ENCODE results near the gene CAMTA1. TPM values are rescaled to one million over a fixed set of nuclear protein-coding genes. Genes with fewer than 3 reads are reported as not detected.
A peak's percentile ranks its signal among the peaks of the same experiment; 100 is the strongest.

The CAMTA1 gene
- total RNA-seq, 1 donor from 2014 or later, result 99.0 TPM

DNA sequence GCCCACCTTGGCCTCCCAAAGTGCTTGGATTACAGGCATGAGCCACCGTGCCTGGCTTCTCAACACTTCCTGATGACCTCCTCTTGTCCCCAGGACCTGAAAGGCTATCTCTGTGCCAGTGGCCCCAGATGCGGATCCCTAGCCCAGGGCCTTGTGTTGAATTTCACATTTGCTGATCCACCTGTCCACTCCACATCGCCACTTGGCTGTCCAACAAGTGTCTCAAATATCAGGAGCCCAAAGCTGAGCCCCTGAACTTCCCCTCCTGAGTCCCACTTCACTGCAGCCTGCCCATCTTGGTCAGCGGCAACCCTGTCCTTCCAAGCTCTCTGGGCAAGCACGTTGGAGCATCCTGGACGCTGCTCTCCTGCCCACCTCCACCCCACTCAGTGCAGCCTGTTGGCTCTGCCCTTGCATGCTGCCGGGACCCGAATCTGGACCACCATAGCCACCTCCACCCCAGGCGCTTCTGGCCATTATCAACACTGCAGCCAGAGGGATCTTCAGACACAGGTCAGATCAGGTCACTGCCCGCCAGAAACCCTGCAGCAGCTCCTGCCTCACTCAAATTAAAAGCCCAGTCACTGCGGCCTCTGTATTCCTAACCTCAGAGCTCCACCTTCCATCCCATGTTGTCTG is 633.3 kb downstream of the CAMTA1 start:
- H3K27ac Mint-ChIP-seq, result no peak overlapping the region
- TF ChIP-seq, protein P1, sequence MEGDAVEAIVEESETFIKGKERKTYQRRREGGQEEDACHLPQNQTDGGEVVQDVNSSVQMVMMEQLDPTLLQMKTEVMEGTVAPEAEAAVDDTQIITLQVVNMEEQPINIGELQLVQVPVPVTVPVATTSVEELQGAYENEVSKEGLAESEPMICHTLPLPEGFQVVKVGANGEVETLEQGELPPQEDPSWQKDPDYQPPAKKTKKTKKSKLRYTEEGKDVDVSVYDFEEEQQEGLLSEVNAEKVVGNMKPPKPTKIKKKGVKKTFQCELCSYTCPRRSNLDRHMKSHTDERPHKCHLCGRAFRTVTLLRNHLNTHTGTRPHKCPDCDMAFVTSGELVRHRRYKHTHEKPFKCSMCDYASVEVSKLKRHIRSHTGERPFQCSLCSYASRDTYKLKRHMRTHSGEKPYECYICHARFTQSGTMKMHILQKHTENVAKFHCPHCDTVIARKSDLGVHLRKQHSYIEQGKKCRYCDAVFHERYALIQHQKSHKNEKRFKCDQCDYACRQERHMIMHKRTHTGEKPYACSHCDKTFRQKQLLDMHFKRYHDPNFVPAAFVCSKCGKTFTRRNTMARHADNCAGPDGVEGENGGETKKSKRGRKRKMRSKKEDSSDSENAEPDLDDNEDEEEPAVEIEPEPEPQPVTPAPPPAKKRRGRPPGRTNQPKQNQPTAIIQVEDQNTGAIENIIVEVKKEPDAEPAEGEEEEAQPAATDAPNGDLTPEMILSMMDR (IDR thresholded peaks at IDR 0.05; ENCODE audit: unreplicated experiment), result no peak

DNA sequence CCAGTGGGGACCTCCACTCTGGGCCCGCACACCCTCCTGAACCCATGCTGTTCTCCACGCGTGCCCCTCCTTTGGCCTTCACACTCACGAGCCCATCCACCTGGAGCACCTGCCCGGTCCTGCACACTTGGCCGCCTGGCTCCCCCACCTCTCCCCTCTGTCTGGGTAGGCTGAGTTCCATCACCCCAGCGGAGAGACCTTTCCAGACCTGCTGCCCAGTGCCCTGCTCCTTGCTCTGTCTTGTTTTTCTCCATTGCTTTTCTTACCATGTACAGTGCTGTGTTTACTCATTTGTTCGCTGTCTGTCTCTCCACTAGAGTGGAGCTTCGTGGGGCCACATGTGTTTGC is 634.8 kb downstream of the CAMTA1 start:
- H3K9me3 Mint-ChIP-seq (ENCODE audit: low read depth), result peaks cover 14% of the 10 kb centered on the region
- H3K36me3 Mint-ChIP-seq (ENCODE audit: insufficient read depth), result peaks cover 2% of the 10 kb centered on the region
- H3K4me1 Mint-ChIP-seq (ENCODE audit: low read depth), result no peaks in the 10 kb centered on the region
- H3K4me3 Mint-ChIP-seq (ENCODE audit: low read depth), result no peak overlapping the region
- TF ChIP-seq, protein P1 (IDR thresholded peaks at IDR 0.05; ENCODE audit: unreplicated experiment), result no peak
- peaks cover 3% of the 10 kb centered on the region for H3K27me3 Mint-ChIP-seq
- DNase-seq (ENCODE audit: low spot score, unreplicated experiment), result no peak
- no peak overlapping the region for H3K27ac Mint-ChIP-seq

More for the DNA sequence above, 633.3 kb downstream of the CAMTA1 start:
- Mint-ChIP-seq H3K4me1 (ENCODE audit: low read depth) (no peaks in the 10 kb centered on the region), H3K36me3 (ENCODE audit: insufficient read depth) (peaks cover 2% of the 10 kb centered on the region), H3K4me3 (ENCODE audit: low read depth) (no peak overlapping the region), H3K27me3 (peaks cover 3% of the 10 kb centered on the region), H3K9me3 (ENCODE audit: low read depth) (peaks cover 14% of the 10 kb centered on the region)
- peak; percentile 5 for DNase-seq (ENCODE audit: low spot score, unreplicated experiment)

DNA sequence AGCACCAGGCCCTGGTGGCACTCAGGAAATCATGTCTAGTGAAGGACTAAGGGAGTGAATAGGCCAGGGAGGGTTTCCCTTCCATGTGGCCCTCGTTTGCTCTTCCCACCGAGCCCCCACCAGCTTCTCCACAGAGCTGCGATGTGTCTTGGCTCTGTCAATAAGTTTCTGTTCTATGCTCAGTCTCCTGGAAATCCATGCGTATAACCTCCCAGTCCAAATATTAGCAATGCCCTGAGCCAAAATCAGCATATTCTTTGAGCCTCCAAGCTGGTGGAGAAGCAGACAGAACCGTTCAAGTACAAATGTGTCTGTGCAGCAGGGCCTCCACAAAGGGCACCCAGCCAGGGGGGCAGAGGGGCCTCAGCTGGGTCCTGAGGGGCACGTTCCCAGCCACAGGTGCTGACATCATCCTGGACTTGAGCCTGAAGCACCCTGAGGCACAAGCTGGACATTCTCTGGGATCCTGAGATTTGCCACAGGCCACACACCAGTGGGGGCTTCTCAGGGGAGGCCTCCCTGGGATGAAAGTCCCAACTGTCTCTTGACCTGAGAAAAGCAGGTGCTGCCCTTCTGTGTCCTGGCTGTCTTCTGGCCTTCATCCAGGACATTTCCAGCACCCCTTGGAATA is 635.3 kb downstream of the CAMTA1 start:
- no peak overlapping the region for H3K27ac Mint-ChIP-seq
- peaks cover 14% of the 10 kb centered on the region for H3K9me3 Mint-ChIP-seq (ENCODE audit: low read depth)
- no peak overlapping the region for H3K4me3 Mint-ChIP-seq (ENCODE audit: low read depth)
- peaks cover 3% of the 10 kb centered on the region for H3K27me3 Mint-ChIP-seq
- TF ChIP-seq, protein P1 (IDR thresholded peaks at IDR 0.05; ENCODE audit: unreplicated experiment), result no peak
- peaks cover 2% of the 10 kb centered on the region for H3K36me3 Mint-ChIP-seq (ENCODE audit: insufficient read depth)
- peak; percentile 4 for DNase-seq (ENCODE audit: low spot score, unreplicated experiment)
- H3K4me1 Mint-ChIP-seq (ENCODE audit: low read depth), result no peaks in the 10 kb centered on the region

DNA sequence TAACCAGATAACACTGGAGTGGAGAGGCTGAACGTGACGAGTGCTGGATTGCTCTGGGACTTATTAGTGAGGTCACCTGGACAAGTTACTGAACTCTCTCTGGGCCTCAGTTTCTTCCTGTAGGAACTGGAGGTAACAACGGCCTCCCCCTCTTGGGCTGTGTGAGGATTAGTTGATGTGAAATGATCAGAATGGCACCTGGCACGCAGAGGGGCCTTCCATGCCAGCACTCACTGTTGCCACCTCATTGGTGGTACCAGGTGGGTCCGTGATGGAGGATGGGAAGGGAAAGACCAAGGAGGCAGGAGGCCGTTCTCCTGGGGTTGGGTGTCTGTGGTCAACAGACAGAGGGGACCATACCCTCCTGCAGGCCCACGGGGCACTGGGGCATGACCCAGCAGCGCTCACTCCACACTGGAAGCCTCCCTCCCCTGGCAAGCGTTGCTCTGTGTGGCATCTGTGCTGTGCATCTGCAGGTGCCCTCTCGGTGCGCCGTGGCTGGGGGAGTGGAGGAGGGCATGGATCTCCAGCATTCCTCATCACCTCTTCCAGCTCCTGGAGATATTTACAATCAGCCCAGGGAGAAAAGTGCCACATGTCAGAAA is 636.3 kb downstream of the CAMTA1 start:
- TF ChIP-seq, protein P1 (IDR thresholded peaks at IDR 0.05; ENCODE audit: unreplicated experiment), result no peak
- no peak overlapping the region for H3K4me3 Mint-ChIP-seq (ENCODE audit: low read depth)
- no peak overlapping the region for H3K27ac Mint-ChIP-seq
- peaks cover 10% of the 10 kb centered on the region for H3K9me3 Mint-ChIP-seq (ENCODE audit: low read depth)
- DNase-seq (ENCODE audit: low spot score, unreplicated experiment), result no peak
- no peaks in the 10 kb centered on the region for H3K4me1 Mint-ChIP-seq (ENCODE audit: low read depth)
- H3K36me3 Mint-ChIP-seq (ENCODE audit: insufficient read depth), result peaks cover 2% of the 10 kb centered on the region
- H3K27me3 Mint-ChIP-seq, result no peaks in the 10 kb centered on the region

DNA sequence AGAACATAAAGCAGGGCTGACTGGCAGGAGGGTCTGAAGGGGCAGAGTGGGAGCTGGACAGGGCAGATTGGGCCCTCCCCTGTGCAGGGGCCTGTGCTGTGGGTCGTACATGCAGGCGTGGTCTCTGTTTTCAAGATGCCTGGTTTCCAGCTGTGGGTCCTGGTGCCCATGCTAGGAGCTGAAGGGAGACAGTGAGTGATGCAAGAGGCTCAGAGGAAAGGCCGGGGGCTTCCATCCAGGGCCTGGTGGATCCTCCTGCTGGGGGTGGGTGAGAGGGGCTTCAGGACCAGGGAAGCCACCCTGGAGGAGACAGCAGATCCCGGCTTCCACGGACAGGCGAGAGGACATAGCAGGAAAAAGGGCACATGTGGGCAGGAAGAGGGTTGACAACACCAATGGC is 636.8 kb downstream of the CAMTA1 start:
- H3K36me3 Mint-ChIP-seq (ENCODE audit: insufficient read depth), result peaks cover 2% of the 10 kb centered on the region
- H3K27me3 Mint-ChIP-seq, result no peaks in the 10 kb centered on the region
- H3K4me3 Mint-ChIP-seq (ENCODE audit: low read depth), result no peak overlapping the region
- no peak for DNase-seq (ENCODE audit: low spot score, unreplicated experiment)
- TF ChIP-seq, protein P1 (IDR thresholded peaks at IDR 0.05; ENCODE audit: unreplicated experiment), result no peak
- H3K4me1 Mint-ChIP-seq (ENCODE audit: low read depth), result no peaks in the 10 kb centered on the region
- peaks cover 10% of the 10 kb centered on the region for H3K9me3 Mint-ChIP-seq (ENCODE audit: low read depth)
- H3K27ac Mint-ChIP-seq, result no peak overlapping the region

Data from progenitor cell of endocrine pancreas (in vitro differentiated cells).